ENCODE results near the gene NME3. TPM values are rescaled to one million over a fixed set of nuclear protein-coding genes. Genes with fewer than 3 reads are reported as not detected.

The NME3 gene
- total and polyA plus RNA-seq, 8 donors: 19.9 to 62.9 (median 35.9) TPM

DNA sequence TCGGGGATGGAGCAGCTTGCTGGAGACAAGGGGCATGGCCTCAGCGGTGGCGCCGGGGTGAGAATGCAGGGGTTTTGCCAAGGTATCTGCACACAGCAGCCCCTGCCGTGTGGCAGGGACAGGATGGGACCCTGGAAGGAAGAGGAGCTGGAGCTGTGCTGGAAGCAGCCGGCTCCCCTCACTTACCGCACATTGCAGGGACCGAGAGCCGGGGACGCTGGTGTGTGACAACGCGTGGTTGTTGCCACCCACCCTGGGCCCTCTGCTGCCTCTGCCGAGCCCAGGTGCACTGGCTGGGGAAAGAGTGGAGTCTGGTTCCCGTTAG, 14.5 kb upstream of the NME3 start:
- Histone ChIP-seq H3K4me1 (peaks cover 8 to 39% of the 10 kb centered on the region in 2 donors), H3K27me3 (no peaks in the 10 kb centered on the region), H3K36me3 (peaks cover 0 to 53% of the 10 kb centered on the region in 2 donors), H3K9me3 (no peaks in the 10 kb centered on the region), H3K27ac (no peak overlapping the region), H3K4me3 (no peak overlapping the region)
- DNase-seq: peak in 1 of 4 donors; percentile 67
- intact Hi-C loops (cut with DNase I): no loop called here
- TF ChIP-seq CTCF (IDR thresholded peaks at IDR 0.05): no peak
- ATAC-seq: no peak

DNA sequence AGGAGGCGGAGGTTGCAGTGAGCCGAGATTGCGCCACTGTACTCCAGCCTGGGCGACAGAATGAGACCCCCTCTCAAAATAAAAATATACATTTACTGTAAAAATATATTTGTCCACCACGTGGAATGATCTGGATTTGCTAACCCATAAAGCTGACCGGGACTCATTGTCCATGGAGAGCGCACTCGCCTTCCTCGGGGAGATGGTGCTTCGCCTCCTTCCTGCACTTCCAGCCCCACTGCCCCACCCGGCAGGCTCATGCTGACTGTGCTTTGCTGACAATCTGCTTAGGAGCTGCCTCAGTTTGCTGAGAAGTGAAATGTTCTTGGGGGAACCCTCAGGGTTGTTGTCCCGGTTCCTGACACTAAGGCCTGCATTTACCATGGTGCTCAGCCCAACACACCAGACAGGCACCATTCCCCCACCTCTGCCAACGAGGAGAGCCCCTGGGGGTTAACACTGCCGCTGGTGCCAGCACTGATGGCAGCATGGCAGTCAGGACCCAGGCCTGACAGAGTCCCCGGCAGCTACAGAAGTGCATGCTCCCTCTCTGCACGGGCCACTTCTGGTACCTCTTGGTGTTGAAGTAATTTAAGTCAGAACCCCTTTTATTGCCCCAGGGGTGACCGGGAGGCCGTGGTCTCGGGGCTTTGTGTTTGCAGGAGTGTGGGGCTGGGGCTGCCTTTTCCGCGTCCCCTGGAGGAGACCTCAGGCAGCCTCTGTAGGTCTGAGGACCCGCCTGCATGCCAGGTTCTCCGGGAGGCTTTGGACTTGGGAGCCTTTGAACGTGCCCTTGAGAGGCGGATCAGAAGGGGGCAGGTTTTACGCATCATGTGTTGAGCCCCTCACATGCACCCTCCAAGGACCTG, 13.9 kb upstream of the NME3 start:
- Histone ChIP-seq H3K27ac (no peak overlapping the region), H3K4me3 (no peak overlapping the region), H3K36me3 (peaks cover 0 to 50% of the 10 kb centered on the region in 2 donors), H3K9me3 (no peaks in the 10 kb centered on the region), H3K4me1 (peaks cover 8 to 39% of the 10 kb centered on the region in 2 donors), H3K27me3 (no peaks in the 10 kb centered on the region)
- intact Hi-C loops (cut with DNase I): no loop called here
- no peak for TF ChIP-seq CTCF (IDR thresholded peaks at IDR 0.05)
- DNase-seq: peak in 1 of 4 donors; percentile 28
- no peak for ATAC-seq

DNA sequence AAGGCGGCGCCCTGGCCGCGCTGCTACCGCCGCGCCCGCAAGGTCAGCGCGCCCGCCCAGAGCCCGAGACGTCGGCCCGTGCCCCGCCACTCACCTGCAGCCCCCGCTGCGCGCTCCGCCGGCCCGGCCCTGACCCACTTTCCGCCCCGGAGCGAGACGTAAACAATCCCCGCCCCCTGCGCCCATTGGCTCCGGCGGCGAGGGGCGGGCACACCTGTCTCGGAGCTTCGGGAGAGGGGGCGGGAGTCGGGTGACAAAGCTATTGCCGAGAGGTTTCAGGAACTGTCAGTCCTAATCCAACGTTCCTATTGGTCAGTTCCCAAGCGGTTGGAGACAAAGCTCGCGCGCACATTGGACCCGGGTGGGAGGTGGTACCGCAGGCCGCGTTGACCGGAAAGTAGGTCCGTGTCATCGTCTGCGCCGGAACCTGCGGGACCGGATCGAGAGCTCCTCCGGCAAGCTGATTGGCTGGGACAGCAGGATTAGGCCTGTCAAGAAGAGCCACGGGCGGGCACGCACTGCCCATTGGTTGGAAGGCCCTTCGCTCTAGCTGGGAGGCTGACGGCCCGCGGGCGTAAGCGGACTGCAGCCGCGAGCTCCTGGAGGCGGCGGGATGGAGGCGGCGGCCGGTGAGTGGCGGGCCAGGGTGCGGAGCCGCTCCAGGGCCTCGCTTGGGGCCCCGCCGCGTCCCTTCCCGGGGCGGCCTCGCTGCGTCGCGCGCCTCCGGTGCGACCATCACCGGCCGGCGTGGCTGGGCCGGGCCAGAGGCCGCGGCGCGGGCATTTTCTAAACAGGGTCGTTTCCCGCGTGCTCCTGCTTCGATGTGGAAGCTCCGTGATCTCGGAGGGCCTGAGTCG, 11.3 kb upstream of the NME3 start, which contains the start of the genes NUBP2 and SPSB3:
Gene NUBP2 (plus strand): TSS at position 553 of the 857 bp plus-strand sequence. CDS start 61 bp downstream, at position 614.
Gene SPSB3 (minus strand): TSS at position 164 of the 857 bp plus-strand sequence. CDS start 1,088 bp downstream, outside the sequence.
- peaks cover 0 to 41% of the 10 kb centered on the region in 2 donors for H3K36me3 ChIP-seq
- H3K27ac ChIP-seq: peak within 1 kb of the TSS; percentile 66 to 88
- DNase-seq (peak; percentile 99 to 100 (median 100)), ATAC-seq (peak; percentile 94)
- H3K4me3 ChIP-seq: peak within 1 kb of the TSS; percentile 81 to 94
- H3K27me3 ChIP-seq: no peaks in the 10 kb centered on the region
- TF ChIP-seq CTCF (IDR thresholded peaks at IDR 0.05): no peak
- peaks cover 8 to 39% of the 10 kb centered on the region in 2 donors for H3K4me1 ChIP-seq
- no peaks in the 10 kb centered on the region for H3K9me3 ChIP-seq
- intact Hi-C loops (cut with DNase I): no loop called here

DNA sequence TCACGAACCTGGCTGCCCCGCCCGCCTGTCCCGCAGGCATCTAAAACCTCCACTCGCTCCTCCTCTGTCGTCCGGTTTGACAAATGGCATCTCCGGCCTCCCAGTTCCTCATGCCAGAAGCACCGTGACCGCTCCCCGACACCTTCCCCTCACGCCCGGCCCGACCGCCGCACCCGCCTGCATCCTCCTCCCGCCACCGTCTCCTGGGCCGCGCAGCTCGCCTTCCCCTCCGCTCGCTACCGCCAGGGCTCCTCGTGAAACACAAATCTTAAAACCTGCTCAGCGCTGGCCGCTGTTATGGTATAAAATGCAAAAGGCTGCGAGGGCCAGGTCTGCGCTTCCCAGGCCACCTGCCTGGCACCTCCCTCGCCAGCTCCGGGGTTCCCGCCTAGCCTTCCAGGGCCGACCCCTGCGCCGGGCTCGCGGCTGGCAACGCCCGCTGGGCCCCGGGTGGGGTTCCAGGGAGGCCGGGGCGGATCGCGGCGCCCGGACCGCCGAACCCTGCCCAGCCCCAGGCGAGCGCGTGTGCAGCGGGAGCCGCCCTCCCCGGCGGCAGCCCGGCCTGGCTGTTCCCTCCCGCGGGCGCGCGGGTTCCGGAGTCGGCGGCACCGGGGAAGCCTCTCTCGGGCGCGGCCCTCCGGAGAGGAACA, 10.5 kb upstream of the NME3 start:
- Histone ChIP-seq H3K36me3 (peaks cover 0 to 41% of the 10 kb centered on the region in 2 donors), H3K4me3 (peak overlapping the region; percentile 81 to 87), H3K27ac (peak overlapping the region; percentile 66 to 88), H3K4me1 (peaks cover 8 to 39% of the 10 kb centered on the region in 2 donors), H3K27me3 (no peaks in the 10 kb centered on the region), H3K9me3 (no peaks in the 10 kb centered on the region)
- ATAC-seq (peak; percentile 4), DNase-seq (peak in 2 of 4 donors; percentile 35 to 85)
- intact Hi-C loops (cut with DNase I): no loop called here
- no peak for TF ChIP-seq CTCF (IDR thresholded peaks at IDR 0.05)

All from left lung (tissue), 10 donors.